WERI-Rb-1 (cell line): ENCODE results near the gene WRAP73.

Experiments used
- DNase-seq: peaks from one replicate; pipeline ENCODE4 v3.0.0-alpha.2; 2020
- H3K27ac ChIP-seq: fragments of 250-450 bp; sonication (Bioruptor Pico); 2 replicates; pipeline ENCODE4 v1.5.1; 2020; ENCODE audit warnings: mild to moderate bottlenecking, moderate library complexity
- H3K27me3 ChIP-seq: fragments of 250-450 bp; sonication (Bioruptor Pico); 2 replicates; pipeline ENCODE4 v1.5.1; 2021; ENCODE audit warnings: mild to moderate bottlenecking, low read depth, moderate library complexity; ENCODE audit not compliant: insufficient read depth, severe bottlenecking
- H3K36me3 ChIP-seq: fragments of 250-450 bp; sonication (Bioruptor Pico); 2 replicates; pipeline ENCODE4 v1.5.1; 2020; ENCODE audit warnings: mild to moderate bottlenecking, moderate library complexity
- H3K4me3 ChIP-seq: 2 replicates; pipeline ENCODE4 v1.5.1; 2011; ENCODE audit warnings: low read depth, mild to moderate bottlenecking, control low read depth, low read length
- H3K9me3 ChIP-seq: fragments of 250-450 bp; sonication (Bioruptor Pico); 2 replicates; pipeline ENCODE4 v1.5.1; 2021; ENCODE audit warnings: mild to moderate bottlenecking, moderate library complexity; ENCODE audit not compliant: severe bottlenecking
- TF ChIP-seq, protein P1 (sequence below): IDR thresholded peaks from 2 replicates; pipeline ENCODE4 v1.5.1; 2011; ENCODE audit warnings: low read depth, mild to moderate bottlenecking, control low read depth, inconsistent platforms, low read length

WRAP73 gene

DNA sequence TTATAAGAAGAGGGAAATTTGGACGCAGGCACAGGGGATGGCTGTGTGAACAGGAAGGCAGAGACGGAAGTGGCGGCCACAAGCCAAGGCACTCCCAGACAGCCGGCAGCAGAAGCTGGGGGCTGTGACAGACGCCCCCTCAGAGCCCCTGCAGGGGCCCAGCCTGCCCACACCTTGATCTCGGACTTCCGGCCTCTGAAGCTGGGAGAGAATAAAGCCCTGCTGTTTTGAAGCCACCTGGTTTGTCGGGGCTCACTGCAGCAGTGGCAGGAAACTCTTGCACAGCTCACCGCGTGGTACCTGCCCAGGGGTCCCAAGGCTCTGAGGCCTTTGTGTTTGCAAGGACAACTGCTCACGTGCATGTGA lies 52.3 kb downstream of the WRAP73 start:
- Histone ChIP-seq H3K27ac (peak overlapping the region; percentile 35), H3K9me3 (no peaks in the 10 kb centered on the region), H3K4me3 (no peak overlapping the region), H3K36me3 (no peaks in the 10 kb centered on the region), H3K27me3 (no peaks in the 10 kb centered on the region)
- TF ChIP-seq, protein P1, sequence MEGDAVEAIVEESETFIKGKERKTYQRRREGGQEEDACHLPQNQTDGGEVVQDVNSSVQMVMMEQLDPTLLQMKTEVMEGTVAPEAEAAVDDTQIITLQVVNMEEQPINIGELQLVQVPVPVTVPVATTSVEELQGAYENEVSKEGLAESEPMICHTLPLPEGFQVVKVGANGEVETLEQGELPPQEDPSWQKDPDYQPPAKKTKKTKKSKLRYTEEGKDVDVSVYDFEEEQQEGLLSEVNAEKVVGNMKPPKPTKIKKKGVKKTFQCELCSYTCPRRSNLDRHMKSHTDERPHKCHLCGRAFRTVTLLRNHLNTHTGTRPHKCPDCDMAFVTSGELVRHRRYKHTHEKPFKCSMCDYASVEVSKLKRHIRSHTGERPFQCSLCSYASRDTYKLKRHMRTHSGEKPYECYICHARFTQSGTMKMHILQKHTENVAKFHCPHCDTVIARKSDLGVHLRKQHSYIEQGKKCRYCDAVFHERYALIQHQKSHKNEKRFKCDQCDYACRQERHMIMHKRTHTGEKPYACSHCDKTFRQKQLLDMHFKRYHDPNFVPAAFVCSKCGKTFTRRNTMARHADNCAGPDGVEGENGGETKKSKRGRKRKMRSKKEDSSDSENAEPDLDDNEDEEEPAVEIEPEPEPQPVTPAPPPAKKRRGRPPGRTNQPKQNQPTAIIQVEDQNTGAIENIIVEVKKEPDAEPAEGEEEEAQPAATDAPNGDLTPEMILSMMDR: no peak
- no peak for DNase-seq

DNA sequence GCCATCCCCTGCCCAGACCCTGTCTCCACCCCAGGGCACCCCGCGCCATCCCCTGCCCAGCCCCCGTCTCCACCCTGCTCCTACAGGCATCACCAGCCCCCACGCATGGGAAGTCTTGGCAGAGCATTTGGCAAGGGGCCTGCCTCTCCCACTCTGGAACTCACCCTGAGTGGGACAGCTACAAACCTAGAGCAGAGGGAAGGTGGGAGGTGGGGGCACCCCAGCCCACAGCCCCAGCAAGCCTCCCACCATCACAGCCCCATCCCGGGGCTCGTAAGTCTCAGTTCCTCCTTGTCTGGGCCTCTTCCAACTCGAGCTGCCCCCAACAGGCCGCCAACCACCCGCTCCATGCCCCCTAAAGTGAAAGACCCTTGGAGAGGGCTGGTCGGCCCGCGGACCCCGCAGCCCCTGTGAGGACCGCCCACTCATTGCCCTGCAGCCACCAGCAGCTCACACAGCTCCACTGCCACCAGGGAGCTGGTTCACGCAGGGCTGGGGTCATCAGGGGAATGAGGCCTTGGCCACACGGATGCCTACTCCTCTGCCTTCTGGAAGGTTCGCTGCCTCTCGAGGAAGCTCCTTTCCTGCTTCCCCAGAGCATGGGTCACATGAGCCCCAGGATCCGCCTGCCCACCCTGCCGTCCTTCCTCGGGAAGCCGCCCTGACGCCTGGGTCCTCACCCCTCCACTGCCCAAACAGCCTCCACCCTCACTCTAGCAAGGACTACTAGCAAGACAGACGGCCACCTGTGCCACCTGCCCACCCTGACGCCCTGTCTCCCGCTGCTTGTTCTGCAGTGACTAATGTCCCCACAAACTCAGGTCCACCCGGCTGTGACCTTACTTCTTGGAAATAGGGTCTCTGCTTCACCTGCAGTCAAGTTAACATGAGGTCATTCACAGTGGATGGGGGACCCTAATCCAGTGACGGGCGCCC lies 53.0 kb downstream of the WRAP73 start:
- Histone ChIP-seq H3K9me3 (no peaks in the 10 kb centered on the region), H3K4me3 (no peak overlapping the region), H3K36me3 (no peaks in the 10 kb centered on the region), H3K27ac (peak overlapping the region; percentile 35), H3K27me3 (no peaks in the 10 kb centered on the region)
- TF ChIP-seq, protein P1: no peak
- no peak for DNase-seq

DNA sequence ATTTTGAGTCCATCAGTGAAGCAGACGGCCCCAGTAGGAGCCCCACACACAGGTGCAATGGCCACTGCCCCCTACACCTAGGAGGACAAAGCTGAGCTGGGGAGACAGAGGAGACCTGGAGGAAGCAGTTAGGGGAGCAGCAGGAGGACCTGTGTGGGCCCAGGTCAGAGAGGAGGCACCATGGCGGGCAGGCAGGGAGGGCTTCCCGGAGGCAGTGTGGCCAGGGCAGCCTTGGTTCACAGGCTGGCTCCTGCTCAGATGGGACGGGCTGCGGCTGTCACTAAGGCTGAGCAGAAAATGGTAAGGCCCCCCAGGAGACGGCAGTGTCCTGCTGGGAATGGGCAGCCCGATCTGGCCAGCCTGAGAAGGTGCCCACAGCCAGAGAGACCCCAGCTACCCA lies 54.0 kb downstream of the WRAP73 start:
- Histone ChIP-seq H3K9me3 (no peaks in the 10 kb centered on the region), H3K27ac (no peak overlapping the region), H3K27me3 (no peaks in the 10 kb centered on the region), H3K36me3 (no peaks in the 10 kb centered on the region), H3K4me3 (no peak overlapping the region)
- TF ChIP-seq, protein P1: no peak
- no peak for DNase-seq

DNA sequence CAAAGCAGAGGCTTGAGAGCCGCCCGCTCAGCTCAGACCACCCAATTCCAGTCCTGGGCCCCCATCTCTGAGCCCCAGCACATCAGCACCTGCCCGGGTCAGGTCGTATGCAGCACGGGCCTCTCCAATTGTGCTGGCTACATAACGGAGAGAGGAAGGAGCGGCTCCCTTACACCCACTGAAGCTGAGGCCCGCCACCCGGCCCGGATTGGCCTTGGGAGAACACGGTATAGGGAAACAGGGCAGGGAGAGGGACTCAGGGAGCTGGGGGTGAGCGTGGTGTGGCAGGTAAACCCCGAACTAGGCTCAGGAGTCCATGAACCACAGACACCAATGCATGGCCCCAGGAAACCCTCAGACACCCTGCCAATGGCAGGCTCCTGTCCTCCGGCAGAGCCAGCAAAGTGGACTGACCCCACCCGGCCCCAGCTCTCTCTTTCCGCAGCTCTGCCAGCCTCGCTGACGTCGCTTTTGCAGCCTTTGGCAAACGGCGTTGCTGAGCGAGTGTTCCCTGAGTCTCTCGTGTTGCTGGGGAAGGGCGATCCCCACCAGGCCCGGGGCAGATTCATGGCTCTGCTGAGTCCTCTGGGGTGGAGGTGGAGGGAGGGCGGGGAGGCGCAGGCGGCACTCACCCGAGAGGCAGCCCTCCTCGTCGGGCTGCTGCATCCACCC lies 55.1 kb downstream of the WRAP73 start:
- Histone ChIP-seq H3K4me3 (no peak overlapping the region), H3K36me3 (no peaks in the 10 kb centered on the region), H3K27ac (no peak overlapping the region), H3K27me3 (no peaks in the 10 kb centered on the region), H3K9me3 (no peaks in the 10 kb centered on the region)
- TF ChIP-seq, protein P1: no peak
- no peak for DNase-seq

DNA sequence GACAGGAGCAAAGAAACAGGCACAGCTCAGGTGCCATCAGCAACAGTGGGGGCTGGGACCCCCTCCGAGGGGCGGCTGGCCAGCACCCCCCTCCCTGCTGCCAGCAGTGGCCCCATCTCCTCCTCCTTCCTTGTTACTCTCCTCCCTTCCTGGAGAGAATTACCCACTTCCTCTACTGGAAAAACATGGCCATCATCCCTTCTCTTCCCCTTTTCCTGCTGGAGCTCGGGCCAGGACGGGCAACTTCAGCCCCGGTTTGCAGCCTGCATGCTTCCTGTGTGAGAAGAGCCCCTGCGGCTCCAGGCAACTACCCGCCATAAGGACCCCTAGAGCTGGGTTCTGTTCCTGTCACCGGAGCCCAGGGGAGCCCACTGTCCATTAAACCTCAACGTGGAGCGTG lies 56.2 kb downstream of the WRAP73 start:
- TF ChIP-seq, protein P1: no peak
- no peaks in the 10 kb centered on the region for H3K36me3 ChIP-seq
- no peaks in the 10 kb centered on the region for H3K9me3 ChIP-seq
- no peak overlapping the region for H3K27ac ChIP-seq
- DNase-seq: no peak
- no peaks in the 10 kb centered on the region for H3K27me3 ChIP-seq
- no peak overlapping the region for H3K4me3 ChIP-seq
